Nephron progenitor cell (in vitro differentiated cells): ENCODE data around the gene PLS1.

ENCODE experiments used
- DNase-seq: peaks from one replicate; pipeline ENCODE4 v3.0.0; 2021
- H3K27ac Mint-ChIP-seq: 2 replicates; pipeline ENCODE4 v1.8.0; 2021; ENCODE audit warnings: mild to moderate bottlenecking, moderate library complexity, mixed read lengths
- H3K27me3 Mint-ChIP-seq: 2 replicates; pipeline ENCODE4 v1.8.0; 2021; ENCODE audit warnings: mild to moderate bottlenecking, low read depth, mixed read lengths; ENCODE audit not compliant: poor library complexity
- H3K36me3 Mint-ChIP-seq: 2 replicates; pipeline ENCODE4 v1.8.0; 2021; ENCODE audit warnings: low read depth, mixed read lengths
- H3K4me1 Mint-ChIP-seq: 2 replicates; pipeline ENCODE4 v1.8.0; 2021; ENCODE audit warnings: mixed read lengths
- H3K4me3 Mint-ChIP-seq: 2 replicates; pipeline ENCODE4 v1.8.0; 2021; ENCODE audit warnings: mild to moderate bottlenecking, moderate library complexity, mixed read lengths
- H3K9me3 Mint-ChIP-seq: 2 replicates; pipeline ENCODE4 v1.8.0; 2021; ENCODE audit warnings: mild to moderate bottlenecking, moderate library complexity, mixed read lengths
- TF ChIP-seq, protein P1 (sequence below): fragments of 200-600 bp; sonication (generic); IDR thresholded peaks from 2 replicates; pipeline ENCODE4 v1.5.0; 2021; ENCODE audit warnings: antibody characterized with exemption

PLS1 gene

GRCh38 chr3:142656575-142656974, 60.4 kb downstream of the PLS1 start:
- Mint-ChIP-seq H3K27me3 (peaks cover 3% of the 10 kb centered on the region), H3K27ac (no peak overlapping the region), H3K4me1 (no peaks in the 10 kb centered on the region), H3K4me3 (no peak overlapping the region), H3K9me3 (no peaks in the 10 kb centered on the region), H3K36me3 (no peaks in the 10 kb centered on the region)
- no peak for DNase-seq
- TF ChIP-seq, protein P1, sequence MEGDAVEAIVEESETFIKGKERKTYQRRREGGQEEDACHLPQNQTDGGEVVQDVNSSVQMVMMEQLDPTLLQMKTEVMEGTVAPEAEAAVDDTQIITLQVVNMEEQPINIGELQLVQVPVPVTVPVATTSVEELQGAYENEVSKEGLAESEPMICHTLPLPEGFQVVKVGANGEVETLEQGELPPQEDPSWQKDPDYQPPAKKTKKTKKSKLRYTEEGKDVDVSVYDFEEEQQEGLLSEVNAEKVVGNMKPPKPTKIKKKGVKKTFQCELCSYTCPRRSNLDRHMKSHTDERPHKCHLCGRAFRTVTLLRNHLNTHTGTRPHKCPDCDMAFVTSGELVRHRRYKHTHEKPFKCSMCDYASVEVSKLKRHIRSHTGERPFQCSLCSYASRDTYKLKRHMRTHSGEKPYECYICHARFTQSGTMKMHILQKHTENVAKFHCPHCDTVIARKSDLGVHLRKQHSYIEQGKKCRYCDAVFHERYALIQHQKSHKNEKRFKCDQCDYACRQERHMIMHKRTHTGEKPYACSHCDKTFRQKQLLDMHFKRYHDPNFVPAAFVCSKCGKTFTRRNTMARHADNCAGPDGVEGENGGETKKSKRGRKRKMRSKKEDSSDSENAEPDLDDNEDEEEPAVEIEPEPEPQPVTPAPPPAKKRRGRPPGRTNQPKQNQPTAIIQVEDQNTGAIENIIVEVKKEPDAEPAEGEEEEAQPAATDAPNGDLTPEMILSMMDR, result no peak

- TF ChIP-seq, protein P1, result no peak
- Mint-ChIP-seq H3K4me1 (no peaks in the 10 kb centered on the region), H3K27me3 (peaks cover 3% of the 10 kb centered on the region), H3K4me3 (no peak overlapping the region), H3K36me3 (no peaks in the 10 kb centered on the region), H3K27ac (no peak overlapping the region), H3K9me3 (no peaks in the 10 kb centered on the region)
- DNase-seq, result no peak
Measured at GRCh38 chr3:142657033-142657432, 60.8 kb downstream of the PLS1 start.

GRCh38 chr3:142660383-142660782, 64.2 kb downstream of the PLS1 start:
- Mint-ChIP-seq H3K4me1 (no peaks in the 10 kb centered on the region), H3K9me3 (no peaks in the 10 kb centered on the region), H3K27me3 (peaks cover 3% of the 10 kb centered on the region), H3K27ac (peak overlapping the region; percentile 6), H3K36me3 (no peaks in the 10 kb centered on the region), H3K4me3 (no peak overlapping the region)
- DNase-seq, result no peak
- TF ChIP-seq, protein P1, result no peak

- TF ChIP-seq, protein P1, result no peak
- peaks cover under 1% of the 10 kb centered on the region for H3K27me3 Mint-ChIP-seq
Measured at GRCh38 chr3:142660893-142661292, 64.7 kb downstream of the PLS1 start.

DNA sequence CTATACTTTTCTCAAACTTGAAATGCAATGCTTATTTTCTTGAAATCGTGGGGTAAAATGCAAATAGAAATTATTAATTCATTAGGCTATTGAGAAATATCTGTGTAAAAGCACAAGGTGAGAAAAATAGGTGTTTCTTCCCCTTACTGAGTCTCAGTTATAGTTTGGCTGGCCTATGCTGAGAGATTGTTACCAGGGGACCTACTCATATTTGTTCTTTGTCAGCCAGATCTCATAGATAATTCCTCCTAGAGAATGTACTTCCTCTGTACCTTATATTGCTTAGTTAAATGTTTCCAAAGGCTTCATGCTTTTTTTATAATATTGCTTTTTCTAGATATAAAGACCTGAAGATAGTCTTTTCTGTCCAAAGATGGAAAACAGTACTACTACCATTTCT, 67.7 kb downstream of the PLS1 start:
- Mint-ChIP-seq H3K4me3 (no peak overlapping the region), H3K27me3 (no peaks in the 10 kb centered on the region), H3K4me1 (no peaks in the 10 kb centered on the region), H3K27ac (no peak overlapping the region), H3K9me3 (no peaks in the 10 kb centered on the region), H3K36me3 (peaks cover 5% of the 10 kb centered on the region)
- DNase-seq, result no peak
- TF ChIP-seq, protein P1, result no peak

More at GRCh38 chr3:142660893-142661292, 64.7 kb downstream of the PLS1 start:
- no peak for DNase-seq
- Mint-ChIP-seq H3K27ac (no peak overlapping the region), H3K4me3 (no peak overlapping the region), H3K36me3 (no peaks in the 10 kb centered on the region), H3K9me3 (no peaks in the 10 kb centered on the region), H3K4me1 (no peaks in the 10 kb centered on the region)

DNA sequence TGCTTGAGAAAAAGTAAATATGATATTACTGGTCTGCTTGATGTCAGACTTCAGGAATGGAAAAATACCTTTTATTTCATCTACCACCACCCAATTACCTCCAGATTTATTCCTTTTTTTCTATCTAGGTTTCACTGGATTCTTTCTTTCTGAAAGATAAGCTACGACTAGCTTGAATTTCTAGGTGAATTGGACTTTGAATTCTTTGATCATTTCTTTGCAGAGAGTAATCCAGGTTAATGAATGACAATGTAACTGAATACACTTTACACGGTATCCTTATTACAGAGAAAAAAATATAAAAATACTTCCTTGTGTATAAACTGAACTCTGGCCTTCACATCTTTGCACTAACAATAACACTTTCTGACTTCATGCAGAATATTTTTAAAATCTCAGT, 68.1 kb downstream of the PLS1 start:
- no peaks in the 10 kb centered on the region for H3K4me1 Mint-ChIP-seq
- H3K27ac Mint-ChIP-seq, result no peak overlapping the region
- no peaks in the 10 kb centered on the region for H3K9me3 Mint-ChIP-seq
- H3K36me3 Mint-ChIP-seq, result peaks cover 5% of the 10 kb centered on the region
- TF ChIP-seq, protein P1, result no peak
- H3K27me3 Mint-ChIP-seq, result no peaks in the 10 kb centered on the region
- DNase-seq, result no peak
- H3K4me3 Mint-ChIP-seq, result no peak overlapping the region
